ENCODE measurements around the gene ERICH6B.

GRCh38 chr13:45590066-45590465 is 25.5 kb downstream of the ERICH6B start:
- TF ChIP-seq CTCF (IDR thresholded peaks at IDR 0.05; ENCODE audit: low read depth, low read length, poor library complexity, severe bottlenecking) (no peak), EZH2phosphoT487 (IDR thresholded peaks at IDR 0.05; ENCODE audit: borderline replicate concordance, low read length) (no peak)
